Naive thymus-derived CD8-positive, alpha-beta T cell (primary cell): ENCODE results near the gene CCR5. TPM values are rescaled to one million over a fixed set of nuclear protein-coding genes. Genes with fewer than 3 reads are reported as not detected.
"Not testable (repeated sequence)": the region's sequence is repeated elsewhere in the genome, so short reads cannot be mapped to it uniquely, and the experiment has no call there.

ENCODE experiments used
- ATAC-seq, 2 donors: fragments of 150-1000 bp; cut with Tn5 transposase in 1 of 2; sonication (Bioruptor Pico), chemical (Tn5 transposase) in 1 of 2; 1 replicate in 1 of 2; 2 replicates in 1 of 2; pipeline ENCODE4 v1.10.0; 2021; ENCODE audit warnings: mild to moderate bottlenecking in 2 of 2, moderate library complexity in 2 of 2
- POLR2A ChIA-PET: fragments of 350-600 bp; sonication (Branson Sonifier 250); formaldehyde crosslinking; loops from one replicate; lab custom pipeline; 2021; ENCODE audit warnings: antibody characterized with exemption; lab: Charles Lee
- DNase-seq, 10 donors: peaks; one replicate each; pipeline versions ENCODE4 v3.0.0 to v3.0.0-alpha.2; 2020 to 2022
- H3K27ac Mint-ChIP-seq, 10 donors: one replicate each; pipeline ENCODE4 v1.8.0; 2020 to 2022; ENCODE audit warnings: mild to moderate bottlenecking in 10 of 10, mixed read lengths in 10 of 10, moderate library complexity in 4 of 10, inconsistent platforms in 1 of 10
- H3K27me3 Mint-ChIP-seq, 5 donors: one replicate each; pipeline ENCODE4 v1.8.0; 2021 to 2022; ENCODE audit warnings: mixed read lengths in 5 of 5
- H3K36me3 Mint-ChIP-seq, 3 donors: one replicate each; pipeline ENCODE4 v1.8.0; 2020 to 2022; ENCODE audit warnings: mixed read lengths in 3 of 3, mild to moderate bottlenecking in 2 of 3, inconsistent platforms in 1 of 3
- H3K4me1 Mint-ChIP-seq, 4 donors: one replicate each; pipeline ENCODE4 v1.8.0; 2021 to 2022; ENCODE audit warnings: mixed read lengths in 4 of 4
- H3K4me3 Mint-ChIP-seq, 10 donors: one replicate each; pipeline ENCODE4 v1.8.0; 2020 to 2022; ENCODE audit warnings: mild to moderate bottlenecking in 10 of 10, mixed read lengths in 10 of 10, moderate library complexity in 6 of 10, inconsistent platforms in 1 of 10
- H3K9me3 Mint-ChIP-seq, 9 donors: one replicate each; pipeline ENCODE4 v1.8.0; 2020 to 2022; ENCODE audit warnings: mixed read lengths in 9 of 9, mild to moderate bottlenecking in 3 of 9, inconsistent platforms in 1 of 9, moderate library complexity in 1 of 9
- polyA plus RNA-seq, 3 donors: library from polyadenylated mRNA; unstranded; fragments of 300-500 nt; fragmentation: Illumina TruSeq; gene quantifications; one replicate each; pipeline ENCODE4 v1.2.3, GENCODE V29; 2021
- total RNA-seq, 8 experiments: library from RNA in 2 of 8; stranded (reverse) in 2 of 8; gene quantifications; one replicate each; pipeline ENCODE4 v1.2.3 and lab custom pipeline; 2021 to 2026

Gene CCR5
- total and polyA plus RNA-seq, 5 experiments from 2014 or later, result 0.23 to 4.5 (median 0.37) TPM; not detected in 1

- ATAC-seq, result no peak
- H3K36me3 Mint-ChIP-seq, result no peaks in the 10 kb centered on the region
- peak overlapping the region in 2 of 10 donors; percentile 5 to 57 for H3K27ac Mint-ChIP-seq
Observed at GRCh38 chr3:46393554-46394434, 23.0 kb downstream of the CCR5 start.

GRCh38 chr3:46395210-46395661 lies 24.5 kb downstream of the CCR5 start:
- peak overlapping the region in 1 of 10 donors; percentile 64 for H3K27ac Mint-ChIP-seq
- H3K4me1 Mint-ChIP-seq, result peaks cover 0 to 14% (median 0%) of the 10 kb centered on the region in 4 donors
- no peaks in the 10 kb centered on the region for H3K9me3 Mint-ChIP-seq
- H3K27me3 Mint-ChIP-seq, result peaks cover 0 to 5% (median 0%) of the 10 kb centered on the region in 5 donors
- DNase-seq (no peak), ATAC-seq (no peak)
- no peaks in the 10 kb centered on the region for H3K36me3 Mint-ChIP-seq
- H3K4me3 Mint-ChIP-seq, result peak overlapping the region in 1 of 10 donors; percentile 59
- POLR2A ChIA-PET, result no interaction called here

More at GRCh38 chr3:46393554-46394434, 23.0 kb downstream of the CCR5 start:
- POLR2A ChIA-PET, result no interaction called here
- Mint-ChIP-seq H3K9me3 (no peaks in the 10 kb centered on the region), H3K27me3 (peaks cover 0 to 5% (median 0%) of the 10 kb centered on the region in 5 donors), H3K4me1 (peaks cover 0 to 14% (median 0%) of the 10 kb centered on the region in 4 donors), H3K4me3 (no peak overlapping the region)
- DNase-seq, result no peak

DNA sequence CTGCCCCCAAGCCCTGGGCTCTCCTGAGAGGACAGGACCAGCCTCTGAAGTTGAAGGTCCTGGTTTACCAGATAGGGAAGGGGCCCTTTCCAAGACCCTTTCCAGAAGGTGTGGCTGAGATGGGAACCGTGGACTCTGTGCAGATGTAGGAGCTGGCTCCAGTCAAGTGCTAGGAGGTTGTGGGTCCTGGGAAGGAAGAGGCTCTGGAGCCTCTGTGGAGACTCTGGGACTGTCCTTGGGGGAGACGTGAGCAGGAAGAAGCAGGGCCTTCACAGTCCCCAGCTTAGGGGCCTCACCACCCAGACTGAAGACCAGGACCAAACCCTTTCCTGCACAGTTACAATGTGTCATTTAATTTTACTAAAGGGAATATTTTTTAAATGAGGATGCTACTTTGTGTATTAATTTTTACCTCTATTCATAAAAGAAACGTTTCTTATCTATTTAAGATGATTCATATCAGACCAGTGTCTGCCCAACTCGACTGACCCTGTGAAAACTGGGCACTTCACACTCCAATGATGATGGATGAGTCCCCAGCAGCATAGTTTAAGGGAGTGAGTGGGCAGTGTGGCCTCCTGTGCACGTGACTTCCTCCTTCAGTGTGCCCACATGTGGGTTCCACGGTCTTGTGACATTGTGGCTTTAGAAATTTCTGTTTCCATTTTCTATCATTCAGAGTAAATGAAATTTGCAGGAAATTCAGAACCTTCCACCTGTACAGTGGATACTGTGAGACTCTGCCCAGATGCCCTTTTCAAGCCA lies 25.2 kb downstream of the CCR5 start:
- Mint-ChIP-seq H3K27me3 (peaks cover 0 to 5% (median 0%) of the 10 kb centered on the region in 5 donors), H3K9me3 (no peaks in the 10 kb centered on the region), H3K4me1 (peaks cover 0 to 14% (median 0%) of the 10 kb centered on the region in 4 donors), H3K4me3 (no peak overlapping the region), H3K36me3 (no peaks in the 10 kb centered on the region), H3K27ac (no peak overlapping the region)
- ATAC-seq (no peak), DNase-seq (no peak)
- POLR2A ChIA-PET, result interaction anchor here (0.6 kb wide), 1 partner anchor 17 kb away, joined by 4 read pairs; no protein-coding TSS in a partner anchor

- H3K4me1 Mint-ChIP-seq, result peaks cover 0 to 14% (median 0%) of the 10 kb centered on the region in 4 donors
Observed at GRCh38 chr3:46397111-46397510, 26.4 kb downstream of the CCR5 start.

DNA sequence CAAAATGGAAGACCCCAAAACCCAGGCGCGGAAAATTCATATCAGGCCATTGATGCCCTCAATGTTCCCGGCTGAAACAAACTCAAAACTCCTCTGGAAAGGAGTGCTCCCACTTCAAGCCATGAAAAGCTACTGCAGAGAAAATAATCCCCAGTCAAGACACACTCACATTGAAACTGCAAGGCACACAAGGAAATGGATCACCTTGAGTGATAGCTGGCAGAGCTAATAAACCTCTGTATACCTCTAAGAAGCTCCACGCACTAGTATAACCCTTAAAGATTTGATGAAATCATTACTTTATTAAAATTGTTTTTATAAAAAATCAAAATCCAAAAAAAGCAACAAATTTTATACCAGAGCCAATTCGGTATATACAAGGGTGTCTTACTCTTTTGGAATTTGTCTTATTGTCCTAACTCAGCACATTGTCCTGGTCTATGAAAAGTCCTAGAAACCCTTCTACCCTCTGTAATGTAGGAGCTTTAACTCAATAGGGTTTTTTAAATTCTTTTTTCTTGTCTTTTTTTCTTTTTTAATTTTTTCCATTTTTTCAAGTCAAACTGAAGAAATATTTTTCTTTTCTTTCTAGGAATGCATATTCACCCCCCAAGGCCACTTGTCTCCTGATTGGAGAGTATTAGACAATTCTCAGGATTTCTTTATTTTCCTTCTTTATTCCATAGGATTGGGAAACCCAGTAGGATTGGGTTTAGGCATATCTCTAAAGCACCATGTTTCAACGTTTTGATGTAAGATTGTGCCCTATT lies 27.6 kb downstream of the CCR5 start:
- Mint-ChIP-seq H3K27ac (no peak overlapping the region), H3K27me3 (peaks cover 0 to 5% (median 3%) of the 10 kb centered on the region in 5 donors), H3K4me1 (peaks cover 0 to 14% (median 0%) of the 10 kb centered on the region in 4 donors), H3K36me3 (no peaks in the 10 kb centered on the region), H3K4me3 (no peak overlapping the region), H3K9me3 (peaks cover 0 to 3% (median 0%) of the 10 kb centered on the region in 9 donors)
- no peak for DNase-seq
- no peak for ATAC-seq
- POLR2A ChIA-PET, result no interaction called here

More at GRCh38 chr3:46397111-46397510, 26.4 kb downstream of the CCR5 start:
- Mint-ChIP-seq H3K27me3 (peaks cover 0 to 5% (median 0%) of the 10 kb centered on the region in 5 donors), H3K36me3 (no peaks in the 10 kb centered on the region), H3K27ac (peak overlapping the region in 1 of 10 donors; percentile 79), H3K9me3 (no peaks in the 10 kb centered on the region), H3K4me3 (no peak overlapping the region)
- ATAC-seq (no peak), DNase-seq (no peak)
- POLR2A ChIA-PET, result interaction anchor here (0.7 kb wide), 1 partner anchor 12 kb away, joined by 3 read pairs; no protein-coding TSS in a partner anchor

GRCh38 chr3:46399098-46399497 lies 28.4 kb downstream of the CCR5 start:
- H3K9me3 Mint-ChIP-seq, result peaks cover 0 to 3% (median 0%) of the 10 kb centered on the region in 9 donors
- DNase-seq (no peak), ATAC-seq (no peak)
- peaks cover 0 to 5% (median 3%) of the 10 kb centered on the region in 5 donors for H3K27me3 Mint-ChIP-seq
- H3K4me1 Mint-ChIP-seq, result peaks cover 0 to 14% (median 0%) of the 10 kb centered on the region in 4 donors
- no peaks in the 10 kb centered on the region for H3K36me3 Mint-ChIP-seq
- POLR2A ChIA-PET, result no interaction called here
- no peak overlapping the region for H3K4me3 Mint-ChIP-seq
- H3K27ac Mint-ChIP-seq, result no peak overlapping the region

DNA sequence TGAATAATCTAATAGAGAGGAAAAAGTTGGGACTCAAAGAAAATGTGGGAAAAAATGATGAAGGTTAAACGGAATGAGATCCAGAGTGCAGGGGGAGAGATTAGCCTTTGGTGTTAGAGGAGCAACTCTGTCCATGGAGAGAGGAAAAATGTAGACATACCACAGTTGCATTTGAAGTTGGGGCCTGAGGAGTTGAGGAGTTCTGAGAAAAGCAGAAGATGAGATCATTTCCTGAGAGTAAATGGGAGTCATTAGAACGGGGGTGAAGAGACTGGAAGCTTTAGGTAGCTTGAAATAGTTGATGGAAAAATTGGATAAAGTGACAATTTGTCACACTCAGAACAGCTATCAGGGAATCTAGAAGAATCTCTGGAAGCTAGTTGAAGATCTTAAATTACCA lies 28.8 kb downstream of the CCR5 start:
- Mint-ChIP-seq H3K4me1 (peaks cover 0 to 13% (median under 1%) of the 10 kb centered on the region in 4 donors), H3K27me3 (peaks cover 0 to 4% (median 3%) of the 10 kb centered on the region in 5 donors), H3K4me3 (no peak overlapping the region), H3K9me3 (peaks cover 0 to 3% (median 0%) of the 10 kb centered on the region in 9 donors), H3K36me3 (no peaks in the 10 kb centered on the region), H3K27ac (no peak overlapping the region)
- ATAC-seq (no peak), DNase-seq (no peak)
- POLR2A ChIA-PET, result no interaction called here

DNA sequence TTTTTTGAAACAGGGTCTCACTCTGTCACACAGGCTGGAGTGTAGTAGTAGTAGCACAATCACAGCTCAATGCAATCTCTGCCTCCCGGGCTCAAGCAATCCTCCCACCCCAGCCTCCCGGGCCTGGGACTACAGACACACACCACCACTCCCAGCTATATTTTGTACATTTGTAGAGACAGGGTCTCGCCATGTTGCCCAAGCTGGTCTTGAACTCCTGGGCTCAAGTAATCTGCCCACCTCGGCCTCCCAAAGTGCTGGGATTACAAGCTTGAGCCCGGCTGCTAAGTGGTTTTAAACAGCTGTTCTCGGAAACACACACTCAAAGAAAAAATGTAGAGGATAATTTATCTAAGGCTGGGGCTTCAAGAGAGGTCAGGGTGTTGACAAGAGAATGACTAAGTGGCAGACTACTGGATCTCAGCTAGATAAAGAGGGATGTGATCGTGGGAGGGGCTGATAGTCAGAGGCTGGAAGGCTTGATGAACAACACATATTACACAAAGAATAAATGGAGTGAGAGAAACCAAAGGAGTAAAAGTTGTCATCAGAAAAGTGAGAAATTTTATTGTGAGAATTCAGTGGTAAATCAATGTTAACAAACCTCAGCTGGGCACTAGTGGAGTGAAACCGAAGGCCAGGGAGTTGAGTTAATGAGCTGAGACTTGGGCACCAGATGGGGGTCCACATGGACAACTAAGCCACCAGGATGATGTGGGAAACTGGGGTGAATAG lies 29.4 kb downstream of the CCR5 start:
- Mint-ChIP-seq H3K27me3 (peaks cover 0 to 4% (median 1%) of the 10 kb centered on the region in 5 donors), H3K9me3 (peaks cover 0 to 3% (median 0%) of the 10 kb centered on the region in 9 donors), H3K27ac (no peak overlapping the region), H3K4me3 (no peak overlapping the region), H3K4me1 (peaks cover 0 to 19% (median 1%) of the 10 kb centered on the region in 4 donors), H3K36me3 (no peaks in the 10 kb centered on the region)
- DNase-seq, result no peak
- POLR2A ChIA-PET, result no interaction called here
- ATAC-seq, result no peak

- Mint-ChIP-seq H3K4me1 (peaks cover 0 to 24% (median 2%) of the 10 kb centered on the region in 4 donors), H3K27ac (no peak overlapping the region), H3K9me3 (peaks cover 0 to 3% (median 0%) of the 10 kb centered on the region in 9 donors), H3K4me3 (no peak overlapping the region), H3K36me3 (no peaks in the 10 kb centered on the region), H3K27me3 (peaks cover 0 to 4% (median 1%) of the 10 kb centered on the region in 5 donors)
- POLR2A ChIA-PET, result no interaction called here
- DNase-seq, result no peak
- no peak for ATAC-seq
Observed at GRCh38 chr3:46400846-46401245, 30.1 kb downstream of the CCR5 start.

- peaks cover 0 to 3% (median 0%) of the 10 kb centered on the region in 9 donors for H3K9me3 Mint-ChIP-seq
- H3K4me3 Mint-ChIP-seq, result no peak overlapping the region
- ATAC-seq (no peak), DNase-seq (no peak)
- peaks cover 2 to 25% (median 5%) of the 10 kb centered on the region in 4 donors for H3K4me1 Mint-ChIP-seq
- POLR2A ChIA-PET, result no interaction called here
- no peak overlapping the region for H3K27ac Mint-ChIP-seq
- H3K36me3 Mint-ChIP-seq, result no peaks in the 10 kb centered on the region
- H3K27me3 Mint-ChIP-seq, result peaks cover 0 to 4% (median 1%) of the 10 kb centered on the region in 5 donors
Observed at GRCh38 chr3:46401579-46401978, 30.8 kb downstream of the CCR5 start.

DNA sequence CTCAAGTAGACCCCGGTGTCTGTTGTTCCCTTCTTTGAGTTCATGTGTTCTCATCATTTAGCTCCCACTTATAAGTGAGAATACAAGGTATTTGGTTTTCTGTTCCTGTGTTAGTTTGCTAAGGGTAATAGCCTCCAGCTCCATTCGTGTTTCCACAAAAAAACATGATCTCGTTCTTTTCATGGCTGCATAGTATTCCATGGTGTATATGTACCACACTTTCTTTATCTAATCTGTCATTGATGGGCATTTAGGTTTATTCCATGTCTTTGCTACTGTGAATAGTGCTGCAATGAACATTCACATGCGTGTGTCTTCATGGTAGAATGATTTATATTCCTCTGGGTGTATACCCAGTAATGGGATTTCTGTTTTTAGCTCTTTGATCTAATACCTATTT lies 32.2 kb downstream of the CCR5 start:
- H3K4me3 Mint-ChIP-seq, POLR2A ChIA-PET, H3K27me3 Mint-ChIP-seq, H3K9me3 Mint-ChIP-seq, ATAC-seq, H3K36me3 Mint-ChIP-seq, DNase-seq, H3K27ac Mint-ChIP-seq: not testable (repeated sequence)
- H3K4me1 Mint-ChIP-seq, result peaks cover 14 to 35% (median 15%) of the 10 kb centered on the region in 4 donors
